Astrocyte (in vitro differentiated cells and primary cell): Measurements from ENCODE around the gene BMPR1B. TPM values are rescaled to one million over a fixed set of nuclear protein-coding genes. Genes with fewer than 3 reads are reported as not detected.

ENCODE experiments used
- DNase-seq: peaks from one replicate; pipeline ENCODE4 v3.0.0-alpha.2; 2010; ENCODE audit warnings: low read depth
- FAIRE-seq: peaks from 2 replicates; lab custom pipeline; 2011; peaks lifted over from hg19 to GRCh38; lab: Jason Lieb, UNC
- H2AFZ ChIP-seq: 2 replicates; pipeline ENCODE4 v1.6.0; 2012; ENCODE audit warnings: low read depth, low read length, inconsistent platforms
- H3K27ac ChIP-seq: 2 replicates; pipeline ENCODE4 v1.5.1; 2011; ENCODE audit warnings: low read depth, low read length, inconsistent platforms
- H3K27me3 ChIP-seq: 2 replicates; pipeline ENCODE4 v1.6.0; 2011; ENCODE audit warnings: low read length, inconsistent platforms; ENCODE audit not compliant: insufficient read depth
- H3K36me3 ChIP-seq: 2 replicates; pipeline ENCODE4 v1.5.1; 2011; ENCODE audit warnings: low read length, inconsistent platforms; ENCODE audit not compliant: insufficient read depth
- H3K4me1 ChIP-seq: 2 replicates; pipeline ENCODE4 v1.5.1; 2011; ENCODE audit warnings: low read length, inconsistent platforms; ENCODE audit not compliant: insufficient read depth
- H3K4me2 ChIP-seq: 2 replicates; pipeline ENCODE4 v1.6.0; 2012; ENCODE audit warnings: low read length, inconsistent platforms
- H3K4me3 ChIP-seq: 2 replicates; pipeline ENCODE4 v1.5.1; 2011; ENCODE audit warnings: low read depth, mild to moderate bottlenecking, low read length, inconsistent platforms; ENCODE audit not compliant: insufficient read depth
- H3K79me2 ChIP-seq: 2 replicates; pipeline ENCODE4 v1.6.0; 2012; ENCODE audit warnings: mild to moderate bottlenecking, low read length, inconsistent platforms; ENCODE audit not compliant: insufficient read depth
- H3K9ac ChIP-seq: 2 replicates; pipeline ENCODE4 v1.6.0; 2012; ENCODE audit warnings: mild to moderate bottlenecking, low read length, inconsistent platforms
- H3K9me3 ChIP-seq: 2 replicates; pipeline ENCODE4 v1.5.1; 2012; ENCODE audit warnings: low read depth, mild to moderate bottlenecking, low read length, inconsistent platforms; ENCODE audit not compliant: insufficient read depth
- H4K20me1 ChIP-seq: 2 replicates; pipeline ENCODE4 v1.6.0; 2012; ENCODE audit warnings: low read length, inconsistent platforms; ENCODE audit not compliant: insufficient read depth
- H3K27ac Mint-ChIP-seq: one replicate; pipeline ENCODE4 v1.8.0; 2021; ENCODE audit warnings: mild to moderate bottlenecking, mixed read lengths; ENCODE audit not compliant: unreplicated experiment
- H3K27me3 Mint-ChIP-seq: one replicate; pipeline ENCODE4 v1.8.0; 2021; ENCODE audit warnings: low read depth, mixed read lengths; ENCODE audit not compliant: unreplicated experiment
- H3K36me3 Mint-ChIP-seq: one replicate; pipeline ENCODE4 v1.8.0; 2021; ENCODE audit warnings: low read depth, mixed read lengths; ENCODE audit not compliant: unreplicated experiment
- H3K4me1 Mint-ChIP-seq: one replicate; pipeline ENCODE4 v1.8.0; 2021; ENCODE audit warnings: low read depth, mixed read lengths; ENCODE audit not compliant: unreplicated experiment
- H3K4me3 Mint-ChIP-seq: one replicate; pipeline ENCODE4 v1.8.0; 2021; ENCODE audit warnings: mild to moderate bottlenecking, moderate library complexity, mixed read lengths; ENCODE audit not compliant: unreplicated experiment
- H3K9me3 Mint-ChIP-seq: one replicate; pipeline ENCODE4 v1.8.0; 2021; ENCODE audit warnings: mild to moderate bottlenecking, mixed read lengths; ENCODE audit not compliant: unreplicated experiment
- EZH2 ChIP-seq: IDR thresholded peaks from 2 replicates; pipeline ENCODE4 v1.6.1; 2012; ENCODE audit warnings: mild to moderate bottlenecking, low read length, inconsistent platforms; ENCODE audit not compliant: insufficient read depth
- total RNA-seq: library from RNA; stranded (reverse); gene quantifications from 2 replicates; pipeline ENCODE4 v1.2.1, GENCODE V29; 2021
- TF ChIP-seq, protein P1 (sequence below): IDR thresholded peaks from 2 replicates; pipeline ENCODE4 v1.5.1; 2011; ENCODE audit warnings: low read depth, mild to moderate bottlenecking, inconsistent platforms, low read length, moderate library complexity; ENCODE audit not compliant: insufficient read depth

The BMPR1B gene
- total RNA-seq, 1 donor from 2014 or later, result 14.1 TPM

DNA sequence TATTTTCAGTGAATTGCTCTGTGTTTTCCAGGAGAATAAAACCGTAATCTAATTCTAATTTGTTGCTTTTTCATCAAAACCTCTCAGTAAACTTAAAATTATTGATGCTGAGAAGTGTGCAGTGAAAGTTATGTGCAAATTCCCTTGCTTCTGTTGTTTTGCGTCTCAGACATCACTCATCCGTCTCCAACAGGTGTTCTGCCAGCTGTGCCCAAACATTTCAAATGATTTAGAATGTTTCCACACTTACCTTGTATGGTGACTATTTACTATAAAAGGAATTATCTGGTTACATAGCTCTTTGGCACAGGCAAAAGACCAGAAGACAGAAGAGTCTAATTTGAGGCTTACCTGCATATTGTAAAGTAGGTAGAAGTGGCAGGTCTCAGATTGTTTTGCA lies 184.0 kb downstream of the BMPR1B start:
- Mint-ChIP-seq H3K9me3 (no peaks in the 10 kb centered on the region), H3K36me3 (no peaks in the 10 kb centered on the region), H3K27ac (no peak overlapping the region), H3K4me1 (peaks cover 6% of the 10 kb centered on the region), H3K27me3 (no peaks in the 10 kb centered on the region), H3K4me3 (no peak overlapping the region)
- H3K9ac ChIP-seq, result no peak overlapping the region
- no peak overlapping the region for H3K27ac ChIP-seq
- H3K79me2 ChIP-seq, result no peaks in the 10 kb centered on the region
- TF ChIP-seq, protein P1, sequence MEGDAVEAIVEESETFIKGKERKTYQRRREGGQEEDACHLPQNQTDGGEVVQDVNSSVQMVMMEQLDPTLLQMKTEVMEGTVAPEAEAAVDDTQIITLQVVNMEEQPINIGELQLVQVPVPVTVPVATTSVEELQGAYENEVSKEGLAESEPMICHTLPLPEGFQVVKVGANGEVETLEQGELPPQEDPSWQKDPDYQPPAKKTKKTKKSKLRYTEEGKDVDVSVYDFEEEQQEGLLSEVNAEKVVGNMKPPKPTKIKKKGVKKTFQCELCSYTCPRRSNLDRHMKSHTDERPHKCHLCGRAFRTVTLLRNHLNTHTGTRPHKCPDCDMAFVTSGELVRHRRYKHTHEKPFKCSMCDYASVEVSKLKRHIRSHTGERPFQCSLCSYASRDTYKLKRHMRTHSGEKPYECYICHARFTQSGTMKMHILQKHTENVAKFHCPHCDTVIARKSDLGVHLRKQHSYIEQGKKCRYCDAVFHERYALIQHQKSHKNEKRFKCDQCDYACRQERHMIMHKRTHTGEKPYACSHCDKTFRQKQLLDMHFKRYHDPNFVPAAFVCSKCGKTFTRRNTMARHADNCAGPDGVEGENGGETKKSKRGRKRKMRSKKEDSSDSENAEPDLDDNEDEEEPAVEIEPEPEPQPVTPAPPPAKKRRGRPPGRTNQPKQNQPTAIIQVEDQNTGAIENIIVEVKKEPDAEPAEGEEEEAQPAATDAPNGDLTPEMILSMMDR, result no peak
- no peak for TF ChIP-seq EZH2
- no peak for DNase-seq
- H3K4me1 ChIP-seq, result peaks cover 4% of the 10 kb centered on the region
- H3K4me3 ChIP-seq, result no peak overlapping the region
- FAIRE-seq, result no peak
- no peak overlapping the region for H2AFZ ChIP-seq
- no peaks in the 10 kb centered on the region for H3K9me3 ChIP-seq
- H3K4me2 ChIP-seq, result no peak overlapping the region
- H4K20me1 ChIP-seq, result no peaks in the 10 kb centered on the region
- no peaks in the 10 kb centered on the region for H3K36me3 ChIP-seq
- no peaks in the 10 kb centered on the region for H3K27me3 ChIP-seq

DNA sequence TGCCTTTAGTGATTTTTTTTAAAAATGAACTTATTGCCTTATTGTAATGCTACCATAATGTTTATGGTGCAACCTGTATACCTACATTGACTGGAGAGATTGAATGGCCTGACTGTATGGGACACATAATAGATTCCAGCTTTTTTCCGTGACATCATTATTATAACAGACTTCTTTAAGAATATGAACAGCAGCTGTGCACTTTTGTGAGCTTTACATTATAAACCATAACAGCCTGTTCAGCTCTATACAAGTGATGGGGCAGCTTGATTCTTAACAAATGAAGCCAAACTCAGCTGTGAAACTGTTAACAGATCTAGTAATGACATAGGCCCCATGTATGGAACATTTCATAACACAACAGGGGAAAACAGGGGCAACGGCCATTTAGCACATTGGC lies 187.0 kb downstream of the BMPR1B start:
- FAIRE-seq (no peak), DNase-seq (no peak)
- H3K27ac ChIP-seq, result no peak overlapping the region
- H3K4me2 ChIP-seq, result no peak overlapping the region
- TF ChIP-seq, protein P1, result no peak
- TF ChIP-seq EZH2, result no peak
- Mint-ChIP-seq H3K9me3 (peaks cover under 1% of the 10 kb centered on the region), H3K36me3 (peaks cover 2% of the 10 kb centered on the region), H3K27me3 (no peaks in the 10 kb centered on the region), H3K27ac (no peak overlapping the region), H3K4me3 (no peak overlapping the region), H3K4me1 (peaks cover 7% of the 10 kb centered on the region)
- H3K9me3 ChIP-seq, result no peaks in the 10 kb centered on the region
- no peak overlapping the region for H3K9ac ChIP-seq
- H3K4me1 ChIP-seq, result peaks cover 2% of the 10 kb centered on the region
- H2AFZ ChIP-seq, result no peak overlapping the region
- no peaks in the 10 kb centered on the region for H3K27me3 ChIP-seq
- no peaks in the 10 kb centered on the region for H4K20me1 ChIP-seq
- H3K36me3 ChIP-seq, result no peaks in the 10 kb centered on the region
- H3K4me3 ChIP-seq, result no peak overlapping the region
- no peaks in the 10 kb centered on the region for H3K79me2 ChIP-seq

DNA sequence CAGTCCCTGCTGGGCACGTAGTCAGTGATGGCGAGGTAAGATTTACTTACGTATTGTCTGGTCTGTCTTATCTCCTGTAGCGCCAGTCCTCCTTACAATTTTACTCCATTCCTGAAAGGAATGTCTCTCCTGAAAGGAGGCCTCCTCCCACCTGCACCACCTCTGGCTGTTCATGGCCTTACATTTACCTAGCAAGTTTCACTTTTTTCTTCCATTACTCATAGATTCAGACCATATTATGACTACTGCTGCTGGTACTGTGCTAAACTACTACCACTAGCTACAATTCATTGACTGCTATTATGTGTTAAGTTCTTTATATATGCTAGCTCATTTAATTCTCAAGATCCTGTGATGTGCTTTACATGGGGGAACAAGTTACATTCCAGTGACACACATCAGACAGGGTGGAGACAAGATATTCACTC lies 189.9 kb downstream of the BMPR1B start:
- Histone ChIP-seq H3K4me2 (no peak overlapping the region), H2AFZ (no peak overlapping the region), H3K9me3 (no peaks in the 10 kb centered on the region), H3K4me3 (no peak overlapping the region), H3K36me3 (no peaks in the 10 kb centered on the region), H3K9ac (no peak overlapping the region), H3K27ac (no peak overlapping the region), H3K79me2 (no peaks in the 10 kb centered on the region), H3K27me3 (no peaks in the 10 kb centered on the region), H4K20me1 (no peaks in the 10 kb centered on the region), H3K4me1 (no peaks in the 10 kb centered on the region)
- no peak for FAIRE-seq
- peaks cover 2% of the 10 kb centered on the region for H3K36me3 Mint-ChIP-seq
- TF ChIP-seq EZH2, result no peak
- TF ChIP-seq, protein P1, result no peak
- H3K4me1 Mint-ChIP-seq, result peaks cover 7% of the 10 kb centered on the region
- no peak for DNase-seq
- peaks cover 5% of the 10 kb centered on the region for H3K9me3 Mint-ChIP-seq
- H3K27ac Mint-ChIP-seq, result no peak overlapping the region
- H3K27me3 Mint-ChIP-seq, result no peaks in the 10 kb centered on the region
- no peak overlapping the region for H3K4me3 Mint-ChIP-seq
